ENCODE results near the gene GIGYF2. TPM values are rescaled to one million over a fixed set of nuclear protein-coding genes. Genes with fewer than 3 reads are reported as not detected.

GIGYF2 gene
- total and polyA plus RNA-seq, 2 donors from 2014 or later, result 13.5 to 79.8 TPM

GRCh38 chr2:232815569-232815968, 118.4 kb downstream of the GIGYF2 start:
- Histone ChIP-seq H3K36me3 (ENCODE audit: control insufficient read depth in 2 of 3, insufficient read depth in 3 of 3, low read length in 3 of 3) (peaks cover 7 to 50% (median 37%) of the 10 kb centered on the region in 3 donors), H3K27ac (ENCODE audit: low read depth in 2 of 2, low read length in 2 of 2) (no peak overlapping the region), H3K27me3 (ENCODE audit: control insufficient read depth, insufficient read depth, low read length) (no peaks in the 10 kb centered on the region), H3K4me1 (ENCODE audit: control insufficient read depth in 2 of 3, insufficient read depth in 2 of 3, low read depth in 1 of 3, low read length in 3 of 3) (peaks cover 0 to 5% (median 0%) of the 10 kb centered on the region in 3 donors), H3K4me3 (ENCODE audit: low read length in 3 of 3) (no peak overlapping the region), H3K9me3 (ENCODE audit: control insufficient read depth in 2 of 3, insufficient read depth in 1 of 3, low read length in 3 of 3) (no peaks in the 10 kb centered on the region), H3K9ac (ENCODE audit: low read length in 3 of 3) (no peak overlapping the region)
- intact Hi-C loops (cut with DNase I), result no loop called here
- no peak for TF ChIP-seq CTCF (IDR thresholded peaks at IDR 0.05; ENCODE audit: borderline replicate concordance, extremely low read depth, insufficient read depth)
- DNase-seq (no peak), FAIRE-seq (no peak)

- Histone ChIP-seq H3K9ac (ENCODE audit: low read length in 3 of 3) (no peak overlapping the region), H3K4me1 (ENCODE audit: control insufficient read depth in 2 of 3, insufficient read depth in 2 of 3, low read depth in 1 of 3, low read length in 3 of 3) (peaks cover 0 to 5% (median 0%) of the 10 kb centered on the region in 3 donors), H3K9me3 (ENCODE audit: control insufficient read depth in 2 of 3, insufficient read depth in 1 of 3, low read length in 3 of 3) (no peaks in the 10 kb centered on the region), H3K36me3 (ENCODE audit: control insufficient read depth in 2 of 3, insufficient read depth in 3 of 3, low read length in 3 of 3) (peaks cover 3 to 44% (median 35%) of the 10 kb centered on the region in 3 donors), H3K4me3 (ENCODE audit: low read length in 3 of 3) (no peak overlapping the region), H3K27me3 (ENCODE audit: control insufficient read depth, insufficient read depth, low read length) (no peaks in the 10 kb centered on the region), H3K27ac (ENCODE audit: low read depth in 2 of 2, low read length in 2 of 2) (no peak overlapping the region)
- TF ChIP-seq CTCF (IDR thresholded peaks at IDR 0.05; ENCODE audit: borderline replicate concordance, extremely low read depth, insufficient read depth), result no peak
- peak in 2 of 5 donors; percentile 24 to 40 for DNase-seq
- intact Hi-C loops (cut with DNase I), result no loop called here
- no peak for FAIRE-seq
These were observed 119.5 kb downstream of the GIGYF2 start for GRCh38 chr2:232816657-232817056.

- no peak overlapping the region for H3K9ac ChIP-seq (ENCODE audit: low read length in 3 of 3)
- H3K36me3 ChIP-seq (ENCODE audit: control insufficient read depth in 2 of 3, insufficient read depth in 3 of 3, low read length in 3 of 3), result peaks cover 3 to 42% (median 32%) of the 10 kb centered on the region in 3 donors
- FAIRE-seq (no peak), DNase-seq (no peak)
- no peak overlapping the region for H3K4me3 ChIP-seq (ENCODE audit: low read length in 3 of 3)
- TF ChIP-seq CTCF (IDR thresholded peaks at IDR 0.05; ENCODE audit: borderline replicate concordance, extremely low read depth, insufficient read depth), result no peak
- H3K4me1 ChIP-seq (ENCODE audit: control insufficient read depth in 2 of 3, insufficient read depth in 2 of 3, low read depth in 1 of 3, low read length in 3 of 3), result peaks cover 0 to 5% (median 0%) of the 10 kb centered on the region in 3 donors
- intact Hi-C loops (cut with DNase I), result no loop called here
- H3K27ac ChIP-seq (ENCODE audit: low read depth in 2 of 2, low read length in 2 of 2), result no peak overlapping the region
- no peaks in the 10 kb centered on the region for H3K9me3 ChIP-seq (ENCODE audit: control insufficient read depth in 2 of 3, insufficient read depth in 1 of 3, low read length in 3 of 3)
- no peaks in the 10 kb centered on the region for H3K27me3 ChIP-seq (ENCODE audit: control insufficient read depth, insufficient read depth, low read length)
These were observed 120.6 kb downstream of the GIGYF2 start for GRCh38 chr2:232817756-232818155.

GRCh38 chr2:232829988-232830387, 132.9 kb downstream of the GIGYF2 start:
- DNase-seq, result no peak
- intact Hi-C loops (cut with DNase I), result no loop called here
- no peak overlapping the region for H3K4me3 ChIP-seq (ENCODE audit: low read length in 3 of 3)
- no peak overlapping the region for H3K27ac ChIP-seq (ENCODE audit: low read depth in 2 of 2, low read length in 2 of 2)
- H3K36me3 ChIP-seq (ENCODE audit: control insufficient read depth in 2 of 3, insufficient read depth in 3 of 3, low read length in 3 of 3), result peaks cover 10 to 44% (median 23%) of the 10 kb centered on the region in 3 donors
- FAIRE-seq, result no peak
- H3K4me1 ChIP-seq (ENCODE audit: control insufficient read depth in 2 of 3, insufficient read depth in 2 of 3, low read depth in 1 of 3, low read length in 3 of 3), result peaks cover 0 to 4% (median 0%) of the 10 kb centered on the region in 3 donors
- H3K27me3 ChIP-seq (ENCODE audit: control insufficient read depth, insufficient read depth, low read length), result no peaks in the 10 kb centered on the region
- no peaks in the 10 kb centered on the region for H3K9me3 ChIP-seq (ENCODE audit: control insufficient read depth in 2 of 3, insufficient read depth in 1 of 3, low read length in 3 of 3)
- H3K9ac ChIP-seq (ENCODE audit: low read length in 3 of 3), result no peak overlapping the region
- TF ChIP-seq CTCF (IDR thresholded peaks at IDR 0.05; ENCODE audit: borderline replicate concordance, extremely low read depth, insufficient read depth), result no peak
